AG09319 (cell line): Measurements from ENCODE around the gene ADIRF.
"Not testable (repeated sequence)": the region's sequence is repeated elsewhere in the genome, so short reads cannot be mapped to it uniquely, and the experiment has no call there.

ENCODE experiments used
- DNase-seq: peaks from one replicate; pipeline ENCODE4 v3.0.0-alpha.2; 2010; ENCODE audit warnings: low read depth; ENCODE audit errors: extremely low read depth
- CTCF ChIP-seq: IDR thresholded peaks from 2 replicates; pipeline ENCODE4 v1.5.1; 2011; ENCODE audit warnings: low read depth, mild to moderate bottlenecking, inconsistent platforms, low read length, moderate library complexity

Gene ADIRF

DNA sequence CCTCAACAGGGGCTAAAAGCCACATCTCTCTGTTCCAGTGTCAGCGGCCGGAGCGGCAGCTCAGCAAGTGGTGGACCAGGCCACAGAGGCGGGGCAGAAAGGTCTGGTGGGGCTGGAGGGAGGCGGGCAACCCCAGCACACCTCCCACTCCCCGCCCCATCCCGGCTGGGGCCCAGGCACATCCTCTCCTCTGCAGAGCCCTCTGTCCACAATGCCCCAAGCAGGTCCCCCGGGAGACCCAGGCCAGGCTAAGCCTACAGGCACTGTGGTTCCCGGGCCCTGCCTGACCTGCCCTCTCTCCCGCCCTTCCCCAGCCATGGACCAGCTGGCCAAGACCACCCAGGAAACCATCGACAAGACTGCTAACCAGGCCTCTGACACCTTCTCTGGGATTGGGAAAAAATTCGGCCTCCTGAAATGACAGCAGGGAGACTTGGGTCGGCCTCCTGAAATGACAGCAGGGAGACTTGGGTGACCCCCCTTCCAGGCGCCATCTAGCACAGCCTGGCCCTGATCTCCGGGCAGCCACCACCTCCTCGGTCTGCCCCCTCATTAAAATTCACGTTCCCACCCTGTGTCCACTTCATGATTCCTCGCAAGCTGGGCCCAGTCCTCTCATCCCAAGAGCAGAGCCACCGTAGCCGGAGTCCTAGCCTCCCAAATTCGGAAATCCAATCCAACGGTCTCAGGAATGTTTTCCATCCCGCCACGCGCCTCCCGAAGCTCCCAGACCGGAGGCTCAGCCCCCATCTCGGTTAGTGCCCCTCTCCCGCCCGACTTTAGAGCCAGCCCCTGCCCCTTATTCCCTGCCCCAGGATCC, 2.1 kb downstream of the ADIRF start:
- no peak for TF ChIP-seq CTCF
- DNase-seq = peak; percentile 67

GRCh38 chr10:86970982-86971231, 2.6 kb downstream of the ADIRF start:
- no peak for TF ChIP-seq CTCF
- DNase-seq = no peak

DNA sequence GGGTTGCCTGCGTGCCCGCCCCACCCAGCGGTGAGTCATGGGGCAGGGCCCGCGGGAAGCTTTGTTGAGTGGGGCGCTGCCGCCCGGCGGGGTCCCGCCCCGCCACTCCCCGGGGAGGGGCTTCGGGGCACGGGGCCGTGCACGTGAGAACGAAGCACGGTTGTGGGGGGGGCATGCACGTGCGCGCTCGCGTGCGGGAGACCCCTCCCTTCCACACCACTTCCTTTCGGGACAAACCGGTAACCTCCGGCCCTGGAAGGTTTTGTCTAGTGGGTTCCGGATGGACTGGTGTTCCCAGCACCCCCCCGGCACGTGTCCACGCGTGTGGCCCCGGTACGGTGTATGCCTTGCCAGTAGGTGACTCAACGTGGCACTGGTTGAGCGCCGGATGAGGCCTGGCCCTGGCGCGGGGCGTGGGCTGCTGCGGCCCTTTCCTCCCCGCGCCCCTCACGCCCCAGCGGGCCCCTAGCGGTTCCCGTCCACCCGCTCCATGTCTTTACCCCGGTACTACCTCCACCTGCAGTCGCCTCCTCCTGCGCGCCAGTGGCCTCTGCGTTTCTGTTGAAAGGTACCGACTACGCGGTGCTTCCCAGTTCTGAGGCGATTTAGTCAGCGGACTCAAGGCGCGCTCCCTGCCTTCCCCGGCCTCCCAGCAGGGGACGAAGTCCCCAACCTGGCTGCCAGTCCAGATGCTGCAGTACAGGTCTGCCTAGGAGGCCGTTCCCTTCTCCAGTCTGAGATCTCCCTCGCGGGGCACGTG, 3.1 kb downstream of the ADIRF start:
- no peak; the same call in none of the 2 replicates for TF ChIP-seq CTCF
- DNase-seq = peak; percentile 89

GRCh38 chr10:86972613-86973380, 4.5 kb downstream of the ADIRF start:
- TF ChIP-seq CTCF = no peak
- no peak for DNase-seq

DNA sequence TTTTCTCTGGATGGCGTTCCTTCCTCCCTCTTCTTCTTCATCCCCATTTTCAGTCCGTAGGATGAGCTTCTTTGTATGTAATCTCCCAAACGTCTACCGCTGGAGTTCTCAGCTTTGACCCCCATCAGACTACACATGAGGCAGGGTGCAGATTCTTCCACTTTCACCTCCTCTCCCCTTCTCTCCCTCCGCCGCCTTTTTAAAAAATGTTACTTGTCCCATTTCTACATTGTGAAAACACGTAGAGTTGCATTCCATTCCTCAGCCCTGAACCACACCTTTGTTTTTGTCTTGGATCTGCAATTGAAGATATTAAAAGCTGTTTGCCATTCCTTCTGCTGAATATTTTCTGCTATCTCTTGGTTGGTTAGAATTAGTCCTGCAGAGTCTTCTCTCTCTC, 6.2 kb downstream of the ADIRF start:
- no peak for DNase-seq
- no peak for TF ChIP-seq CTCF

DNA sequence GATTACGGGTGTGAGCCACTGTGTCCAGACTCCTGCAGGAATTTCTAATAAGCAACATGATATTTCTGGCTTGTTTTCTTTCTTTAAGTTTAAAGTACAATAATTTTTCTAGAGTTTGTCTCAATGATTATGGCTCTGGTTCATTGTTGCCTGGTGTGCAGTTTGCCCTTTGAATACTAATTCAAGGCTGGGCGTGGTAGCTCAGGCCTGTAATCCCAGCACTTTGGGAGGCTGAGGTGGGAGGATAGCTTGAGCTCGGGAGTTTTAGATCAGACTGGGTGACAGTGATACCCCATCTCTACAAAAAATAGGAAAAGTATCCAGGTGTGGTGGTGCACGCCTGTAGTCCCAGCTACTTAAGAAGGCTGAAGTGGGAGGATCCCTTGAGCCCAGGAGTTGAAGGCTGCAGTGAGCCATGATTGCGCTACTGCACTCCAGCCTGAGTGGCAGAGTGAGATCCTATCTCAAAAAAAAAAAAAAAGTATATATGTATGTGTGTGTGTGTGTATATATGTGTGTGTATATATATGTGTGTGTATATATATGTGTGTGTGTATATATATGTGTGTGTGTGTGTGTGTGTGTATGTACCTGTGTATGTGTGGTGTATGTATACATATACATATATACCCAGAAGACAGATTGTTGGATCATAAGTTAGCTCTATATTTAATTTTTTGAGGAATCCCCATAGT, 8.2 kb downstream of the ADIRF start:
- DNase-seq = no peak
- TF ChIP-seq CTCF = no peak

- not testable (repeated sequence) for DNase-seq
These were observed 10.2 kb downstream of the ADIRF start for GRCh38 chr10:86978457-86978856.
